B cell (primary cell): ENCODE data around the gene INPP4A.

Experiments
- EZH2 ChIP-seq: IDR thresholded peaks from 2 replicates; pipeline ENCODE4 v1.6.1; 2012; ENCODE audit warnings: borderline replicate concordance, low read depth, mild to moderate bottlenecking, moderate library complexity, low read length; ENCODE audit not compliant: insufficient read depth, poor library complexity, severe bottlenecking
- TF ChIP-seq, protein P1 (sequence below): fragments of 200-600 bp; IDR thresholded peaks from one replicate; pipeline ENCODE4 v1.8.0; 2022; ENCODE audit warnings: antibody characterized with exemption, mild to moderate bottlenecking

DNA sequence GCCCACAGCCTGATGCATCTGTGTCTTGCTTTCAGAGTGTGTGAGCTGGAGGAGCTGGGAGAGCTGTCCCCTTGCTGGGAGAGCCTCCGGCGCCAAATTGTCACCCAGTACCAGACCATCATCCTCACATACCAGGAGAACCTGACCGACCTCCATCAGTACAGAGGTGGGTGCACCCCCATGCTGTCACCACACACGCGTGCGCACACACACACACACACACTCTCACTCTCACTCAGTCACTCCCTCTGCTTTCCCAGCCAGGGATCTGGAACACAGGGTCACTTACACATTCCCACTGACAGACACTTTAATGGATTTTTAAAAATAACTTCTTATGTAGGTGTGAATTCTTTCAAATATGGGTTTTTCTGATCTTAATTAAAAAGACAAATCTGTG lies 99.2 kb downstream of the INPP4A start:
- TF ChIP-seq, protein P1, sequence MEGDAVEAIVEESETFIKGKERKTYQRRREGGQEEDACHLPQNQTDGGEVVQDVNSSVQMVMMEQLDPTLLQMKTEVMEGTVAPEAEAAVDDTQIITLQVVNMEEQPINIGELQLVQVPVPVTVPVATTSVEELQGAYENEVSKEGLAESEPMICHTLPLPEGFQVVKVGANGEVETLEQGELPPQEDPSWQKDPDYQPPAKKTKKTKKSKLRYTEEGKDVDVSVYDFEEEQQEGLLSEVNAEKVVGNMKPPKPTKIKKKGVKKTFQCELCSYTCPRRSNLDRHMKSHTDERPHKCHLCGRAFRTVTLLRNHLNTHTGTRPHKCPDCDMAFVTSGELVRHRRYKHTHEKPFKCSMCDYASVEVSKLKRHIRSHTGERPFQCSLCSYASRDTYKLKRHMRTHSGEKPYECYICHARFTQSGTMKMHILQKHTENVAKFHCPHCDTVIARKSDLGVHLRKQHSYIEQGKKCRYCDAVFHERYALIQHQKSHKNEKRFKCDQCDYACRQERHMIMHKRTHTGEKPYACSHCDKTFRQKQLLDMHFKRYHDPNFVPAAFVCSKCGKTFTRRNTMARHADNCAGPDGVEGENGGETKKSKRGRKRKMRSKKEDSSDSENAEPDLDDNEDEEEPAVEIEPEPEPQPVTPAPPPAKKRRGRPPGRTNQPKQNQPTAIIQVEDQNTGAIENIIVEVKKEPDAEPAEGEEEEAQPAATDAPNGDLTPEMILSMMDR, result no peak
- no peak for TF ChIP-seq EZH2
